CD1c-positive myeloid dendritic cell (primary cell): Measurements from ENCODE around the gene TTC9B.
"Not testable (repeated sequence)": the region's sequence is repeated elsewhere in the genome, so short reads cannot be mapped to it uniquely, and the experiment has no call there.

ENCODE experiments used
- DNase-seq: peaks from one replicate; pipeline ENCODE4 v3.0.0-alpha.2; 2016; ENCODE audit errors: extremely low spot score

The TTC9B gene

GRCh38 chr19:40232949-40233810 is 15.0 kb upstream of the TTC9B start:
- DNase-seq: no peak

- no peak for DNase-seq
Observed at GRCh38 chr19:40232479-40232878, 14.3 kb upstream of the TTC9B start.

- DNase-seq: no peak
Observed at GRCh38 chr19:40231544-40232424, 13.6 kb upstream of the TTC9B start.

GRCh38 chr19:40231057-40231456 is 12.9 kb upstream of the TTC9B start:
- DNase-seq: no peak

- no peak for DNase-seq
Observed at GRCh38 chr19:40229926-40230417, 11.8 kb upstream of the TTC9B start.

GRCh38 chr19:40229484-40229883 is 11.3 kb upstream of the TTC9B start:
- no peak for DNase-seq

- DNase-seq: no peak
Observed at GRCh38 chr19:40228863-40229262, 10.7 kb upstream of the TTC9B start.

GRCh38 chr19:40228346-40228745 is 10.2 kb upstream of the TTC9B start:
- no peak for DNase-seq

- no peak for DNase-seq
Observed at GRCh38 chr19:40225440-40226305, 7.5 kb upstream of the TTC9B start.

- no peak for DNase-seq
Observed at GRCh38 chr19:40224342-40225150, 6.4 kb upstream of the TTC9B start.

GRCh38 chr19:40223135-40223822 is 5.1 kb upstream of the TTC9B start:
- DNase-seq: no peak

- peak; percentile 95 for DNase-seq
Observed at GRCh38 chr19:40221858-40222619, 3.9 kb upstream of the TTC9B start.

- no peak for DNase-seq
Observed at GRCh38 chr19:40220674-40221073, 2.5 kb upstream of the TTC9B start.

- peak; percentile 31 for DNase-seq
Observed at GRCh38 chr19:40219721-40220276, 1.6 kb upstream of the TTC9B start.

GRCh38 chr19:40219029-40219428 is 845 bp upstream of the TTC9B start:
- not testable (repeated sequence) for DNase-seq

- DNase-seq: peak; percentile 13
Observed at GRCh38 chr19:40217027-40217810, 965 bp downstream of the TTC9B start.

GRCh38 chr19:40216777-40217026 is 1.5 kb downstream of the TTC9B start:
- DNase-seq: no peak

- no peak for DNase-seq
Observed at GRCh38 chr19:40216013-40216776, 2.0 kb downstream of the TTC9B start.
